Ishikawa (cell line): ENCODE data around the gene FLT3LG.

Experiments
- CEBPB ChIP-seq: IDR thresholded peaks from 2 replicates; pipeline ENCODE4 v1.6.1; 2012
- CREB1 ChIP-seq: IDR thresholded peaks from 2 replicates; pipeline ENCODE4 v1.6.1; 2012; ENCODE audit warnings: low read depth
- EGR1 ChIP-seq: IDR thresholded peaks from 2 replicates; pipeline ENCODE4 v1.6.1; 2012
- EP300 ChIP-seq: IDR thresholded peaks from 2 replicates; pipeline ENCODE4 v1.6.1; 2012; ENCODE audit warnings: borderline replicate concordance
- FOXM1 ChIP-seq: IDR thresholded peaks from 2 replicates; pipeline ENCODE4 v1.6.1; 2012; ENCODE audit warnings: low read depth, borderline replicate concordance
- MAX ChIP-seq: IDR thresholded peaks from 2 replicates; pipeline ENCODE4 v1.6.1; 2012
- RAD21 ChIP-seq: IDR thresholded peaks from 2 replicates; pipeline ENCODE4 v1.6.1; 2012; ENCODE audit warnings: low read depth
- REST ChIP-seq: IDR thresholded peaks from 2 replicates; pipeline ENCODE4 v1.6.1; 2012; ENCODE audit warnings: low read depth, mild to moderate bottlenecking
- TEAD4 ChIP-seq: IDR thresholded peaks from 2 replicates; pipeline ENCODE4 v1.6.1; 2012
- USF1 ChIP-seq: IDR thresholded peaks from 2 replicates; pipeline ENCODE4 v1.6.1; 2012
- YY1 ChIP-seq: IDR thresholded peaks from 2 replicates; pipeline ENCODE4 v1.6.1; 2012; ENCODE audit warnings: low read depth

- TF ChIP-seq MAX (no peak), FOXM1 (no peak), REST (no peak), CEBPB (no peak), RAD21 (no peak), YY1 (no peak), EP300 (no peak), CREB1 (no peak), TEAD4 (no peak), EGR1 (no peak), USF1 (no peak)
Observed at GRCh38 chr19:49462492-49462891, 11.5 kb upstream of the FLT3LG start.
